Ishikawa (cell line): ENCODE results near the gene FAM114A1.

ENCODE experiments used
- CEBPB ChIP-seq: IDR thresholded peaks from 2 replicates; pipeline ENCODE4 v1.6.1; 2012
- CREB1 ChIP-seq: IDR thresholded peaks from 2 replicates; pipeline ENCODE4 v1.6.1; 2012; ENCODE audit warnings: low read depth
- EGR1 ChIP-seq: IDR thresholded peaks from 2 replicates; pipeline ENCODE4 v1.6.1; 2012
- EP300 ChIP-seq: IDR thresholded peaks from 2 replicates; pipeline ENCODE4 v1.6.1; 2012; ENCODE audit warnings: borderline replicate concordance
- TAF1 ChIP-seq: IDR thresholded peaks from 2 replicates; pipeline ENCODE4 v1.6.1; 2012; ENCODE audit warnings: low read depth, mild to moderate bottlenecking
- TEAD4 ChIP-seq: IDR thresholded peaks from 2 replicates; pipeline ENCODE4 v1.6.1; 2012
- YY1 ChIP-seq: IDR thresholded peaks from 2 replicates; pipeline ENCODE4 v1.6.1; 2012; ENCODE audit warnings: low read depth
- ZBTB7A ChIP-seq: IDR thresholded peaks from 2 replicates; pipeline ENCODE4 v1.6.1; 2012; ENCODE audit warnings: low read depth
- TF ChIP-seq, protein P1 (sequence below): IDR thresholded peaks from 2 replicates; pipeline ENCODE4 v1.6.1; 2012; ENCODE audit warnings: low read depth, mild to moderate bottlenecking

DNA sequence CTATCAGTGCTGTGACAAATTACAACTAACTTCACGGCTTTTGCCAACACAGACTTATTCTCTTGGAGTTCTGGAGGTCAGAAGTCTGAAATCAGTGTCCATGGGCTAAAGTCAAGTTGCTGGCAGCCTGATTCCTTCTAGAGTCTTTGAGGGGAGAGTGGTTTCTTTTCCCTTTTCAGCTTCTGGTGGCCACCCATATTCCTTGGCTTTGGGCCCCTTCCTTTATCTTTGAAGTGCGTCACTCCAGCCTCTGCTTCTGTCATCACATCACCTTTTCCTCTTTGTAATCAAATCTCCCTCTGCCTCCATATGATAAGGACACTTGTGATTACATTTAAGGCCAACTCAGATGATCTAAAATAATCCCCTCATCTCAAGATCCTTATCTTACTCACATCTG, 9.0 kb downstream of the FAM114A1 start:
- no peak for TF ChIP-seq EP300
- no peak for TF ChIP-seq YY1
- TF ChIP-seq CEBPB: no peak
- TF ChIP-seq, protein P1, sequence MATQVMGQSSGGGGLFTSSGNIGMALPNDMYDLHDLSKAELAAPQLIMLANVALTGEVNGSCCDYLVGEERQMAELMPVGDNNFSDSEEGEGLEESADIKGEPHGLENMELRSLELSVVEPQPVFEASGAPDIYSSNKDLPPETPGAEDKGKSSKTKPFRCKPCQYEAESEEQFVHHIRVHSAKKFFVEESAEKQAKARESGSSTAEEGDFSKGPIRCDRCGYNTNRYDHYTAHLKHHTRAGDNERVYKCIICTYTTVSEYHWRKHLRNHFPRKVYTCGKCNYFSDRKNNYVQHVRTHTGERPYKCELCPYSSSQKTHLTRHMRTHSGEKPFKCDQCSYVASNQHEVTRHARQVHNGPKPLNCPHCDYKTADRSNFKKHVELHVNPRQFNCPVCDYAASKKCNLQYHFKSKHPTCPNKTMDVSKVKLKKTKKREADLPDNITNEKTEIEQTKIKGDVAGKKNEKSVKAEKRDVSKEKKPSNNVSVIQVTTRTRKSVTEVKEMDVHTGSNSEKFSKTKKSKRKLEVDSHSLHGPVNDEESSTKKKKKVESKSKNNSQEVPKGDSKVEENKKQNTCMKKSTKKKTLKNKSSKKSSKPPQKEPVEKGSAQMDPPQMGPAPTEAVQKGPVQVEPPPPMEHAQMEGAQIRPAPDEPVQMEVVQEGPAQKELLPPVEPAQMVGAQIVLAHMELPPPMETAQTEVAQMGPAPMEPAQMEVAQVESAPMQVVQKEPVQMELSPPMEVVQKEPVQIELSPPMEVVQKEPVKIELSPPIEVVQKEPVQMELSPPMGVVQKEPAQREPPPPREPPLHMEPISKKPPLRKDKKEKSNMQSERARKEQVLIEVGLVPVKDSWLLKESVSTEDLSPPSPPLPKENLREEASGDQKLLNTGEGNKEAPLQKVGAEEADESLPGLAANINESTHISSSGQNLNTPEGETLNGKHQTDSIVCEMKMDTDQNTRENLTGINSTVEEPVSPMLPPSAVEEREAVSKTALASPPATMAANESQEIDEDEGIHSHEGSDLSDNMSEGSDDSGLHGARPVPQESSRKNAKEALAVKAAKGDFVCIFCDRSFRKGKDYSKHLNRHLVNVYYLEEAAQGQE: no peak
- no peak for TF ChIP-seq EGR1
- TF ChIP-seq ZBTB7A: no peak
- no peak for TF ChIP-seq CREB1
- no peak for TF ChIP-seq TEAD4
- TF ChIP-seq TAF1: no peak
